OCI-LY1 (cell line): ENCODE measurements around the gene RAB40AL.

Experiments used
- EZH2 ChIP-seq: fragments of 200-600 bp; sonication (generic), shearing (Covaris generic); IDR thresholded peaks from 2 replicates; pipeline ENCODE4 v1.8.0; 2017; ENCODE audit warnings: borderline replicate concordance, mixed run types, mild to moderate bottlenecking, antibody characterized with exemption, low read length, moderate library complexity, mixed read lengths
- TF ChIP-seq, protein P1 (sequence below): fragments of 200-600 bp; sonication (generic), shearing (Covaris generic); IDR thresholded peaks from 2 replicates; pipeline ENCODE4 v1.5.1; 2017; ENCODE audit warnings: mild to moderate bottlenecking, antibody characterized with exemption, low read length, moderate library complexity, mixed read lengths

DNA sequence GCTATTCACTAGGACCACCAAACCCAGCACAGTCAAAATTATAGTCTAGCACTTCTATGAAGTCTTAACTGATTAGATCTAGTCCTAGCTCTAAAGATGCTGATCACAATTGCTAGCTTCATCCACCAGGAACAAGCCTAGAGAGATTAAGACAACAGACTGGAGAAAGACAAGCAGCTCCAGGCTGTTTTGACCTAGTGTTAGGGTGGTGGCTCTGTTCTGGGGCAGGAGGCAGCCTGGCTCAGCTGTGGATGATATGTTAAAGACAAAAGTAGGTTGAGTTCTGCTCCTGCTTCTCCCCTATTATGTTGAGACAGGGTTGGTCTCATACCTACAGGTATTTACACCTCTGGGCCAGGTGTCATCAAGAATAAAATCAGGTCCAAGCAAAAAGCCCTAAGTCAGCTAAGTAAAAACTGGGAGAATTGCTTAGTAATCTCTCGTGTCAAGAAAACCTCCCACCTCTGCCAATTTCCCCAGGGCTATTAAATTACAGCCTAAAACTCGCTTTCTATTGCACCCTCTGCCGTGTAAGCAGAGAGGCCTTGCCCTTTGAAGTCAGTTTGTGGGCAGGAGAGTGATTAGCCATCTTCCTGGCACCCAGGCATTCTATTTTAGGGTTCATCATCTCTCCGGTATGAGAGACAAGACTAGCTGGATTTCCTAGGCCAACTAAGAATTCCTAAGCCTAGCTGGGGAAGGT lies 39.9 kb downstream of the RAB40AL start:
- TF ChIP-seq, protein P1, sequence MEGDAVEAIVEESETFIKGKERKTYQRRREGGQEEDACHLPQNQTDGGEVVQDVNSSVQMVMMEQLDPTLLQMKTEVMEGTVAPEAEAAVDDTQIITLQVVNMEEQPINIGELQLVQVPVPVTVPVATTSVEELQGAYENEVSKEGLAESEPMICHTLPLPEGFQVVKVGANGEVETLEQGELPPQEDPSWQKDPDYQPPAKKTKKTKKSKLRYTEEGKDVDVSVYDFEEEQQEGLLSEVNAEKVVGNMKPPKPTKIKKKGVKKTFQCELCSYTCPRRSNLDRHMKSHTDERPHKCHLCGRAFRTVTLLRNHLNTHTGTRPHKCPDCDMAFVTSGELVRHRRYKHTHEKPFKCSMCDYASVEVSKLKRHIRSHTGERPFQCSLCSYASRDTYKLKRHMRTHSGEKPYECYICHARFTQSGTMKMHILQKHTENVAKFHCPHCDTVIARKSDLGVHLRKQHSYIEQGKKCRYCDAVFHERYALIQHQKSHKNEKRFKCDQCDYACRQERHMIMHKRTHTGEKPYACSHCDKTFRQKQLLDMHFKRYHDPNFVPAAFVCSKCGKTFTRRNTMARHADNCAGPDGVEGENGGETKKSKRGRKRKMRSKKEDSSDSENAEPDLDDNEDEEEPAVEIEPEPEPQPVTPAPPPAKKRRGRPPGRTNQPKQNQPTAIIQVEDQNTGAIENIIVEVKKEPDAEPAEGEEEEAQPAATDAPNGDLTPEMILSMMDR, result no peak
- no peak for TF ChIP-seq EZH2
